Fibroblast of mammary gland (primary cell): ENCODE data around the gene LAMC3.

Source experiments
- DNase-seq: peaks from one replicate; pipeline ENCODE4 v3.0.0-alpha.2; 2010; ENCODE audit warnings: low read depth
- H3K4me3 ChIP-seq: 2 replicates; pipeline ENCODE4 v1.5.1; 2011; ENCODE audit warnings: low read depth, mild to moderate bottlenecking, low read length, moderate library complexity; ENCODE audit not compliant: control insufficient read depth
- TF ChIP-seq, protein P1 (sequence below): conservative IDR thresholded peaks from 2 replicates; pipeline ENCODE4 v1.5.1; 2011; ENCODE audit warnings: low read depth, low read length, inconsistent platforms; ENCODE audit not compliant: control insufficient read depth, insufficient read depth

Gene LAMC3

DNA sequence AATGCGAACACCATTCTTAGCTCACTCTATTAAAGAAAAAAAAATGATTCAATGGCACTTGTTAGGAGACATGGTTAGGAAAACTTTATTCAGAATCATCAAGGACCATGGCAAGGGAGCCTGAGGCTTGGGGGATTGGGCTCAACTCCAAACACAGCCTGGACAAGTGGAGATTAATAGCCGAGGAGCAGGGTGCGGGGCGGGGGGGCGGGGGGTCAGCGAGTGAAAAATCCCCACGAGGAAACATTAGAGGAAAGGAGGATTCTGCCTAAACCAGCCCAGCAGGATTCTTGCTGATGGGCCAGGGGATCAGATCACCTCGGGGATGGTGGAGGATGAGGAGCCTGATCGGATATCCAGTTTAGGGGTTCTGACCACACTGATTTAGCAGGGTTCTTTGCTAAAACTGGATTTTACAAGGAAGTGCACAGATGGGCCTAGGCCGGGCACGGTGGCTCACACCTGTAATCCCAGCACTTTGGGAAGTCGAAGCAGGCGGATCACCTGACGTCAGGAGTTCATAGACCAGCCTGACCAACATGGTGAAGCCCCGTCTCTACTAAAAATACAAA lies 45.6 kb upstream of the LAMC3 start:
- TF ChIP-seq, protein P1, sequence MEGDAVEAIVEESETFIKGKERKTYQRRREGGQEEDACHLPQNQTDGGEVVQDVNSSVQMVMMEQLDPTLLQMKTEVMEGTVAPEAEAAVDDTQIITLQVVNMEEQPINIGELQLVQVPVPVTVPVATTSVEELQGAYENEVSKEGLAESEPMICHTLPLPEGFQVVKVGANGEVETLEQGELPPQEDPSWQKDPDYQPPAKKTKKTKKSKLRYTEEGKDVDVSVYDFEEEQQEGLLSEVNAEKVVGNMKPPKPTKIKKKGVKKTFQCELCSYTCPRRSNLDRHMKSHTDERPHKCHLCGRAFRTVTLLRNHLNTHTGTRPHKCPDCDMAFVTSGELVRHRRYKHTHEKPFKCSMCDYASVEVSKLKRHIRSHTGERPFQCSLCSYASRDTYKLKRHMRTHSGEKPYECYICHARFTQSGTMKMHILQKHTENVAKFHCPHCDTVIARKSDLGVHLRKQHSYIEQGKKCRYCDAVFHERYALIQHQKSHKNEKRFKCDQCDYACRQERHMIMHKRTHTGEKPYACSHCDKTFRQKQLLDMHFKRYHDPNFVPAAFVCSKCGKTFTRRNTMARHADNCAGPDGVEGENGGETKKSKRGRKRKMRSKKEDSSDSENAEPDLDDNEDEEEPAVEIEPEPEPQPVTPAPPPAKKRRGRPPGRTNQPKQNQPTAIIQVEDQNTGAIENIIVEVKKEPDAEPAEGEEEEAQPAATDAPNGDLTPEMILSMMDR = no peak
- no peak for DNase-seq

DNA sequence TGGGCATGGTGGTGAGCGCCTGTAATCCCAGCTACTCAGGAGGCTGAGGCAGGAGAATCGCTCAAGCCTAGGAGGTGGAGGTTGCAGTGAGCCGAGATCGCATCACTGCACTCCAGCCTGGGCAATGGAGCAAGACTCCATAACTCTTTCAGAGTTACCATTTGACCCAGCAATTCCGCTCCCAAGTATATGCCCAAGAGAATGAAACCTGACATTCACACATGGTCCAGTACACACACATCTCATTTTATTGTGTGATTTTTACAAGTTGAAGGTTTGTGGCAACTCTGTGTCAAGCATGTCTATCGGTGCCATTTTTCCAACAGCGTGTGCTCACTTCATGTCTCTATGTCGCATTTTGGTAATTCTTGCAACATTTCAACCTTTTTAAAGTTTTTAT lies 45.1 kb upstream of the LAMC3 start:
- no peak overlapping the region for H3K4me3 ChIP-seq
- no peak for DNase-seq
- TF ChIP-seq, protein P1 = no peak

More for the DNA sequence above, 45.6 kb upstream of the LAMC3 start:
- no peak overlapping the region for H3K4me3 ChIP-seq

DNA sequence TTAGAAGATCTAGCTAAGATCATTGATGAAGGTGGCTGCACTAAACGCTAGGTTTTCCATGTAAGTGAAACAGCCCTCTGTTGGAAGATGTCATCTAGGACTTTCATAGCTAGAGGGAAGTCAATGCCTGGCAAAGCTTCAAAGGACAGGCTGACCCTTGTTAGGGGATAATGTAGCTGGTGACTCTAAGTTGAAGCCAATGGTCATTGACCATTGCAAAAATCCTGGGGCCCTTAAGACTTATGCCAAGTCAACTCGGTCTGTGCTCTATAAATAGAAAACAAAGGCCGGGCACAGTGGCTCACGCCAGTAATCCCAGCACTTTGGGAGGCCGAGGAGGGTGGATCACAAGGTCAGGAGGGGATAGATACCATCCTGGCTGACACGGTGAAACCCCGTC lies 43.3 kb upstream of the LAMC3 start:
- H3K4me3 ChIP-seq = no peak overlapping the region
- DNase-seq = no peak
- TF ChIP-seq, protein P1 = no peak

DNA sequence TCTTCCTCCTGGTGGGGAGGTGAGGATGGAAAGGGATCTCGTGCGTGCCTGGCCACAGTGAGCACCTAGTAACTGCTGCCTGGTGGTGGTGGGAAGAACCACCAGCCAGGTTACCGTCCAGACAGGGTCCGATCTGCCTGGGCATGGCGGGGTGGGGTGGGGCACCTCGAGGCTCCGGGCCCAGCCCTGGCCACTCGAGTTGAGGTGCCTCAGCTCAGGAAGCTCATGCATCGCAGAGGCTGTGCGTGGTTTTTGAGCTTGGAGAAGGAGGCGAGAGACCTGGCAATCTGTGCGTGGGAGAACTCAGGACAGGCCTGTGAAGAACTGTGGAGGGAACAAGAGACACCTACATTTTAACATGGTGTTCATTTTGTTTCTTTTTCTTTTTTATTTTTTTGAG lies 38.9 kb upstream of the LAMC3 start:
- no peak for DNase-seq
- TF ChIP-seq, protein P1 = no peak
- no peak overlapping the region for H3K4me3 ChIP-seq

DNA sequence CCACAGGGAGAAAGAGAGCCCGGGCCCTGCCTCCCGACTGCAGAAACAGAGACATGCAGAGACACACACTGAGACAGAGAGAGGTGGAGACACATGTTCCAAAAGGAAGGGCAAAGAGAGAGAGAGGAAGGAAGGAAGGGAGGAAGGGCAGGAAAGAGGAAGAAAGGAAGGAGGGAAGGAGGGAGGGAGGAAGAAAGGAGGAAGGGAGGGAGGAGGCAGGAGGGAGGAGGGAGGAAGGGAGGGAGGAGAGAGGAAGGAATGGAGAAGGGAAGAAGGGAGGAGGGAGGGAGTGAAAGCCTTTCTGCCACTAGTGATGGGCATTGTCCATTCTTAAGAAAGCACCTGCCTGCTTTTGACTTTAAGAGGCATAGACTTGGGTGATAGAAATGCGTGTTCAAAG lies 38.1 kb upstream of the LAMC3 start:
- TF ChIP-seq, protein P1 = no peak
- H3K4me3 ChIP-seq = no peak overlapping the region
- no peak for DNase-seq

DNA sequence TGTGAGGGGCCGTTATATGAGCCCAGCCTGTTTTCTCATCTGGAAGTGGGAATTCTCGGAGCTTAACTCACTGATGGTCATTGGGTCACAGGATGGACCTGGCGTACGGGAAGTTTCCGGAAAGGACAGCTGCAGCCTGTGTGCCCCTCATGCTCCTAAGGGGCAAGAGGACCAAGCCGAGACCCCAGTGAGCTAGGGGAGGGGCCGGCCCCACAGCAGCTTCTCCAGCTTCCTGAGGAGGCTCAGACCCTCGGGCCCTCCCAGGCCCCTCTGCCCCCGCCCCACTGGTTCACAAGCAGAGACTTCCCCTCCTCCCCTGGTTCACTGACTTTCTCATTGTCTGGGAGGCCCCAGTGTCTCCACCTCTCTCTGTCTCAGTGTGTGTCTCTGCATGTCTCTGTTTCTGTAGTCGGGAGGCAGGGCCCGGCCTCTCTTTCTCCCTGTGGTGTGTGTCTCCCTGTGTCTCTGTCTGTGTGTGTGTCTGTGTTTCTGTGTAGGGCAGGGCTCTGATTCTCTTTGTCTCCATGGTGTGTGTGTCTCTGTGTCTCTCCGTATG lies 37.6 kb upstream of the LAMC3 start:
- no peak for DNase-seq
- TF ChIP-seq, protein P1 = no peak

More for the DNA sequence above, 37.6 kb upstream of the LAMC3 start:
- no peak overlapping the region for H3K4me3 ChIP-seq
